ENCODE data around the gene OSBPL5.

DNA sequence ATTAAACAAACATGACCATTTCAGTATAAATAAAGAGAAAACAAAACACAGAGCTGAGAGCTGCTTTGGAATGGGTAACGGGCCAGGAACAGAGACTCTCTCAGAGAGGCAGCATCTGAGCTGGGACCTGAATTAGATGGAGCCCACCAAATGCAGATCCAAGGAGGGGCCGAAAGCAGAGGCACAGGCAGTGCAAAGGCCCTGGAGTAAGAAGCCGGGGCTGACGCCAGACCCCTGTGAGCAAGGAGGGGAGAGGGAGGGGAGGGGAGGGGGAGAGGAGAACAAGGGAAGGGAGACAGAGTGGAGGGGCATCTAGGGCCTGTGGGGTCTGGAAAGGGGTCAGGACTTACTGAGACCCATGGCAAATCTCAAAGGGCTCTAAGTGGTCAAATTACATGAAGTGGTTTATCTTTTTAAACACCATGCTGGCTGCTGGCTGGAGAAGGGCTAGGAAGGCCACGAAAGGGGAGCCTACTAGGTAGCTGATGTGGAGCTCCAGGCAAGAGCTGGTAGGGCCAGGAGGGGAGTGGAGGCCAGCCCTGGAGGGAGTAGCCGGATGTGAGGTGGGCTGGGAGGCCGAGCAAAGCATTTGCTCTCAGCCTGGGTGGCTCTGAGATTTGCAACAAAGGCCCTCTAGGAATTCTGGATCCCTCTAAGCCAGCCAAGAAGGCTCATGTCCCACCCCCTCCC lies 3.2 kb downstream of the OSBPL5 start:
- TF ChIP-seq, protein P1, sequence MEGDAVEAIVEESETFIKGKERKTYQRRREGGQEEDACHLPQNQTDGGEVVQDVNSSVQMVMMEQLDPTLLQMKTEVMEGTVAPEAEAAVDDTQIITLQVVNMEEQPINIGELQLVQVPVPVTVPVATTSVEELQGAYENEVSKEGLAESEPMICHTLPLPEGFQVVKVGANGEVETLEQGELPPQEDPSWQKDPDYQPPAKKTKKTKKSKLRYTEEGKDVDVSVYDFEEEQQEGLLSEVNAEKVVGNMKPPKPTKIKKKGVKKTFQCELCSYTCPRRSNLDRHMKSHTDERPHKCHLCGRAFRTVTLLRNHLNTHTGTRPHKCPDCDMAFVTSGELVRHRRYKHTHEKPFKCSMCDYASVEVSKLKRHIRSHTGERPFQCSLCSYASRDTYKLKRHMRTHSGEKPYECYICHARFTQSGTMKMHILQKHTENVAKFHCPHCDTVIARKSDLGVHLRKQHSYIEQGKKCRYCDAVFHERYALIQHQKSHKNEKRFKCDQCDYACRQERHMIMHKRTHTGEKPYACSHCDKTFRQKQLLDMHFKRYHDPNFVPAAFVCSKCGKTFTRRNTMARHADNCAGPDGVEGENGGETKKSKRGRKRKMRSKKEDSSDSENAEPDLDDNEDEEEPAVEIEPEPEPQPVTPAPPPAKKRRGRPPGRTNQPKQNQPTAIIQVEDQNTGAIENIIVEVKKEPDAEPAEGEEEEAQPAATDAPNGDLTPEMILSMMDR (IDR thresholded peaks at IDR 0.05; ENCODE audit: low read depth, low read length): no peak
- TF ChIP-seq, protein P2, sequence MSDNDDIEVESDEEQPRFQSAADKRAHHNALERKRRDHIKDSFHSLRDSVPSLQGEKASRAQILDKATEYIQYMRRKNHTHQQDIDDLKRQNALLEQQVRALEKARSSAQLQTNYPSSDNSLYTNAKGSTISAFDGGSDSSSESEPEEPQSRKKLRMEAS (IDR thresholded peaks at IDR 0.05; ENCODE audit: low read depth, low read length): no peak

Measured in NB4 (cell line).